ENCODE data around the gene BORCS5. TPM values are rescaled to one million over a fixed set of nuclear protein-coding genes. Genes with fewer than 3 reads are reported as not detected.

Gene BORCS5
- total RNA-seq, 2 donors from 2014 or later: 15.2 to 26.1 TPM

DNA sequence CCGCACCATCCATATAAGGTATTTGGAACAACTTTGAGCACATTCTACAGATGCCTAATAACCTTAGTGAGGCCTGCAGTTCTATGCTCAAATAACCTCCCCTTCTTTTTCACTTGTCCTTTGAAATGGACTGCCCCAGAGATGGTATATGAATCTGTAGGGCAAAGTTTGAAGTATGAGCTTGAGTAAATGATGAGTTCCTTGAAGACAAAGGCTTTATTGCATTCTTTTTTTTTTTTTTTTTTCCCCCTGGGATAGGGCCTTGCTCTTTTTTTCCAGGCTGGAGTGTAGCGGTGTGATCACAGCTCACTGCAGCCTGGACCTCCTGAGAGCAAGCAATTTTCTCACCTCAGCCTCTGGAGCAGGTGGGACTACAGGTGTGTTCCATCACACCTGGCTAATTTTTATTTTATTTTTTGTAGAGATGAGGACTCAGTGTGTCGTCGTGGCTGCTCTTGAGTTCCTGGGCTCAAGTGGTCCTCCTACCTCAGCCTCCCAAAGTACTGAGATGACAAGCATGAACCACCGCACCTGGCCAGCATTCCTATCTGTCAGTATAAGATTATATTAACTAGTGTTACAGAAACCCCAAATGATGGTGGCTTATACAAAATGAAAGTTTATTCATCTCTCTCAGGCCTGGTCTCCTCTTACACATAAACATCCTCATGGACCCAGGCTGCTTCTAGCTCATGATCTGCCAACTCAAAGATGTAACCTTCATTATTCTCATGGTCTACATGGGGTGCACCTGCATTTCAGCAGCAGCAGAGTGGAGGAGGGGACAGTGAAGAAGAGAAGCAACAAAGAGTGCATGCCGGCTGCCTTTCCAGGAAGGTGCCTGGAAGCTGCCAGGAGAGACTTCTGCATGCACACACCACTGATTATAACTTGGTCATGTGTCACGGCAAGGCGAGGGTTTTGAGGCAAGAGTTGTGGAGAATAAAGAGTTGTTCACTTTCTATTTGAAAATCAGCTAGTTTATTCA lies 104.4 kb downstream of the BORCS5 start:
- no peaks in the 10 kb centered on the region for H3K4me1 ChIP-seq (ENCODE audit: control insufficient read depth, insufficient read depth, low read length)
- Mint-ChIP-seq H3K4me3 (no peak overlapping the region), H3K27ac (no peak overlapping the region), H3K27me3 (ENCODE audit: insufficient read depth) (peaks cover 39% of the 10 kb centered on the region), H3K9me3 (no peaks in the 10 kb centered on the region), H3K36me3 (ENCODE audit: low read depth) (peaks cover 8% of the 10 kb centered on the region), H3K4me1 (peaks cover 18% of the 10 kb centered on the region)
- 82 to 92% methylated on average over 4 to 7 of the region's 8 CpGs for WGBS, 2 experiments (ENCODE audit: insufficient coverage in 1 of 2, insufficient read length in 1 of 2)
- H3K9ac ChIP-seq (ENCODE audit: extremely low read depth, low read length, poor library complexity, severe bottlenecking): no peak overlapping the region
- no peaks in the 10 kb centered on the region for H3K36me3 ChIP-seq (ENCODE audit: control insufficient read depth, insufficient read depth, low read length)
- no peak overlapping the region for H3K4me3 ChIP-seq (ENCODE audit: low read length)
- DNase-seq: peak; percentile 23
- H3K27ac ChIP-seq (ENCODE audit: low read depth, low read length): no peak overlapping the region
- H3K9me3 ChIP-seq (ENCODE audit: control insufficient read depth, low read length): no peaks in the 10 kb centered on the region
- no peaks in the 10 kb centered on the region for H3K27me3 ChIP-seq (ENCODE audit: control insufficient read depth, insufficient read depth, low read length, poor library complexity, severe bottlenecking)
- TF ChIP-seq, protein P1, sequence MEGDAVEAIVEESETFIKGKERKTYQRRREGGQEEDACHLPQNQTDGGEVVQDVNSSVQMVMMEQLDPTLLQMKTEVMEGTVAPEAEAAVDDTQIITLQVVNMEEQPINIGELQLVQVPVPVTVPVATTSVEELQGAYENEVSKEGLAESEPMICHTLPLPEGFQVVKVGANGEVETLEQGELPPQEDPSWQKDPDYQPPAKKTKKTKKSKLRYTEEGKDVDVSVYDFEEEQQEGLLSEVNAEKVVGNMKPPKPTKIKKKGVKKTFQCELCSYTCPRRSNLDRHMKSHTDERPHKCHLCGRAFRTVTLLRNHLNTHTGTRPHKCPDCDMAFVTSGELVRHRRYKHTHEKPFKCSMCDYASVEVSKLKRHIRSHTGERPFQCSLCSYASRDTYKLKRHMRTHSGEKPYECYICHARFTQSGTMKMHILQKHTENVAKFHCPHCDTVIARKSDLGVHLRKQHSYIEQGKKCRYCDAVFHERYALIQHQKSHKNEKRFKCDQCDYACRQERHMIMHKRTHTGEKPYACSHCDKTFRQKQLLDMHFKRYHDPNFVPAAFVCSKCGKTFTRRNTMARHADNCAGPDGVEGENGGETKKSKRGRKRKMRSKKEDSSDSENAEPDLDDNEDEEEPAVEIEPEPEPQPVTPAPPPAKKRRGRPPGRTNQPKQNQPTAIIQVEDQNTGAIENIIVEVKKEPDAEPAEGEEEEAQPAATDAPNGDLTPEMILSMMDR (conservative IDR thresholded peaks at IDR 0.05): no peak

DNA sequence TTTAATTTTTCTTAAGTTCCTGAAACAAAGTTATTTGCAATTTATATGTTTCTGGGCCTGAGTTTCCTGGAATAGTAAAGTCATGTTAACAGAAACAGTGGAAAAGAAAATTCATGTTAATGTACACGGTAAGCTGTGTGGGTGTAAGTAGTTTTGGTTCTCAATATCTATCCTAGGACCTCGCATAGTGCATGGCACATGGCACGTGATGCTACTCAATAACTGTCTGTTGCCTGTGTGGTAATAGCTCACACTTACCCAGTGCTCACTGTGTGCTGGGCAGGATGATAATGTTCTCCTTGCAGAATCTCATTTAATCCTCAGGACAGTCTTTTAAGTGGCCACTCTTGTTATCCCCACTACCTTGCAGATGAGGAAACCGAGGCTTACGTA lies 105.0 kb downstream of the BORCS5 start:
- H3K27me3 Mint-ChIP-seq (ENCODE audit: insufficient read depth): peaks cover 43% of the 10 kb centered on the region
- H3K4me1 Mint-ChIP-seq: peaks cover 21% of the 10 kb centered on the region
- Histone ChIP-seq H3K36me3 (ENCODE audit: control insufficient read depth, insufficient read depth, low read length) (no peaks in the 10 kb centered on the region), H3K27me3 (ENCODE audit: control insufficient read depth, insufficient read depth, low read length, poor library complexity, severe bottlenecking) (no peaks in the 10 kb centered on the region), H3K9ac (ENCODE audit: extremely low read depth, low read length, poor library complexity, severe bottlenecking) (no peak overlapping the region), H3K27ac (ENCODE audit: low read depth, low read length) (no peak overlapping the region), H3K4me1 (ENCODE audit: control insufficient read depth, insufficient read depth, low read length) (no peaks in the 10 kb centered on the region), H3K4me3 (ENCODE audit: low read length) (no peak overlapping the region), H3K9me3 (ENCODE audit: control insufficient read depth, low read length) (no peaks in the 10 kb centered on the region)
- no peak overlapping the region for H3K4me3 Mint-ChIP-seq
- no peak overlapping the region for H3K27ac Mint-ChIP-seq
- TF ChIP-seq, protein P1 (conservative IDR thresholded peaks at IDR 0.05): no peak
- 74 to 100% methylated on average over 4 to 5 of the region's 5 CpGs for WGBS, 2 experiments (ENCODE audit: insufficient coverage in 1 of 2, insufficient read length in 1 of 2)
- no peak for DNase-seq
- H3K36me3 Mint-ChIP-seq (ENCODE audit: low read depth): peaks cover 9% of the 10 kb centered on the region
- no peaks in the 10 kb centered on the region for H3K9me3 Mint-ChIP-seq

DNA sequence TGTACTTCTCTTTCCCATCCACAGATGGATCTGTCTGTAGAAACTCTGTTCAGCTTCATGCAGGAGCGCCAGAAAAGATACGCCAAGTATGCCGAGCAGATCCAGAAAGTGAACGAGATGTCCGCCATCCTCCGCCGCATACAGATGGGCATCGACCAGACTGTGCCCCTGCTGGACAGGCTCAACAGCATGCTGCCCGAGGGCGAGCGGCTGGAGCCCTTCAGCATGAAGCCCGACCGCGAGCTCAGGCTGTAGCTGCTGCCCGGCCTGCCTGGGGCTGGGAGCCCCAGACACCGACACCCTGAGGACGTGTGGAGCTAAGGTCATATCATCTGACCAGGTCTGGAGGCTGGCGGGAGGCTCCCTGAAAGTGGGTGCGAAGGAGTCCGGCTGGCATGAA lies 108.6 kb downstream of the BORCS5 start:
- Mint-ChIP-seq H3K4me3 (no peak overlapping the region), H3K27ac (no peak overlapping the region), H3K27me3 (ENCODE audit: insufficient read depth) (peaks cover 41% of the 10 kb centered on the region), H3K36me3 (ENCODE audit: low read depth) (peaks cover 35% of the 10 kb centered on the region), H3K9me3 (peaks cover 13% of the 10 kb centered on the region), H3K4me1 (peaks cover 11% of the 10 kb centered on the region)
- Histone ChIP-seq H3K9me3 (ENCODE audit: control insufficient read depth, low read length) (peaks cover 5% of the 10 kb centered on the region), H3K4me3 (ENCODE audit: low read length) (no peak overlapping the region), H3K27me3 (ENCODE audit: control insufficient read depth, insufficient read depth, low read length, poor library complexity, severe bottlenecking) (no peaks in the 10 kb centered on the region), H3K9ac (ENCODE audit: extremely low read depth, low read length, poor library complexity, severe bottlenecking) (no peak overlapping the region), H3K27ac (ENCODE audit: low read depth, low read length) (no peak overlapping the region), H3K4me1 (ENCODE audit: control insufficient read depth, insufficient read depth, low read length) (no peaks in the 10 kb centered on the region), H3K36me3 (ENCODE audit: control insufficient read depth, insufficient read depth, low read length) (no peaks in the 10 kb centered on the region)
- 91 to 92% methylated on average over 11 to 20 of the region's 20 CpGs for WGBS, 2 experiments (ENCODE audit: insufficient coverage in 1 of 2, insufficient read length in 1 of 2)
- DNase-seq: no peak
- TF ChIP-seq, protein P1 (conservative IDR thresholded peaks at IDR 0.05): no peak
